HepG2 (cell line): ENCODE data around the gene SFT2D1. TPM values are rescaled to one million over a fixed set of nuclear protein-coding genes. Genes with fewer than 3 reads are reported as not detected.
A peak's percentile ranks its signal among the peaks of the same experiment; 100 is the strongest.

Source experiments
- CREB1 ChIP-seq, 2 experiments: fragments of 450-650 bp in 1 of 2; IDR thresholded peaks; 2 replicates each; pipeline ENCODE4 v1.6.1; 2016 to 2017; ENCODE audit warnings: control low read depth in 1 of 2, mild to moderate bottlenecking in 1 of 2, missing compliant biosample characterization in 1 of 2, missing genetic modification characterization in 1 of 2
- KDM6A ChIP-seq: IDR thresholded peaks from 2 replicates; pipeline ENCODE4 v1.6.1; 2016; ENCODE audit warnings: low read depth
- NFIC ChIP-seq: IDR thresholded peaks from 2 replicates; pipeline ENCODE4 v1.6.1; 2012; ENCODE audit warnings: mild to moderate bottlenecking, low read length, inconsistent platforms
- NR2F1 ChIP-seq, 2 experiments: fragments of 450-650 bp in 1 of 2; formaldehyde crosslinking in 1 of 2; IDR thresholded peaks; 2 replicates each; pipeline versions ENCODE4 v1.5.0 to v1.6.1; 2016 to 2020; ENCODE audit warnings: mild to moderate bottlenecking in 1 of 2, missing compliant biosample characterization in 1 of 2, missing genetic modification reagents in 1 of 2, moderate library complexity in 1 of 2
- SAP130 ChIP-seq: IDR thresholded peaks from 2 replicates; pipeline ENCODE4 v1.6.1; 2016; ENCODE audit warnings: low read depth
- SOX5 ChIP-seq: IDR thresholded peaks from 2 replicates; pipeline ENCODE4 v1.6.1; 2016; ENCODE audit warnings: borderline replicate concordance
- ZNF20 ChIP-seq: sonication (generic); formaldehyde crosslinking; IDR thresholded peaks from 2 replicates; pipeline ENCODE4 v1.4.0; 2020; ENCODE audit warnings: mild to moderate bottlenecking, moderate library complexity, missing genetic modification reagents
- polyA plus RNA-seq, 8 experiments: library from polyadenylated mRNA; depleted of rRNA in 3 of 8; stranded (reverse) in 7 of 8; unstranded in 1 of 8; fragments of >200 nt; fragmentation: Illumina TruSeq in 4 of 8; extraction: Trizol in 4 of 8; gene quantifications; 2 replicates each; pipeline versions ENCODE4 v1.2.1 to v1.2.3, GENCODE V29; 2011 to 2016; ENCODE audit warnings: low read depth in 4 of 8, missing spikeins in 1 of 8, mixed read lengths in 1 of 8; ENCODE audit not compliant: insufficient read depth in 1 of 8
- total RNA-seq, 5 experiments: library from RNA; depleted of rRNA; stranded (reverse); fragments of >200 nt; fragmentation: Illumina TruSeq; extraction: Trizol; gene quantifications; 2 replicates each; pipeline ENCODE4 v1.2.3, GENCODE V29; 2016; ENCODE audit warnings: low read depth in 1 of 5
- TF ChIP-seq, protein P1 (sequence below): sonication (generic); formaldehyde crosslinking; IDR thresholded peaks from 2 replicates; pipeline ENCODE4 v1.4.0; 2020; ENCODE audit warnings: missing genetic modification reagents
- TF ChIP-seq, protein P2 (sequence below): sonication (generic); formaldehyde crosslinking; IDR thresholded peaks from 2 replicates; pipeline ENCODE4 v1.5.1; 2020; ENCODE audit warnings: mild to moderate bottlenecking, missing genetic modification reagents, moderate library complexity
- TF ChIP-seq, protein P3 (sequence below): sonication (generic); formaldehyde crosslinking; IDR thresholded peaks from 2 replicates; pipeline ENCODE4 v1.8.0; 2022; ENCODE audit warnings: mild to moderate bottlenecking, missing genetic modification reagents
- TF ChIP-seq, protein P4 (sequence below): IDR thresholded peaks from 2 replicates; pipeline ENCODE4 v1.6.1; 2016; ENCODE audit warnings: missing genetic modification reagents, missing compliant biosample characterization
- TF ChIP-seq, protein P5 (sequence below): sonication (generic); formaldehyde crosslinking; conservative IDR thresholded peaks from 2 replicates; pipeline ENCODE4 v1.4.0; 2020; ENCODE audit warnings: mild to moderate bottlenecking, missing genetic modification reagents, moderate library complexity
- TF ChIP-seq, protein P6 (sequence below): sonication (generic); formaldehyde crosslinking; IDR thresholded peaks from 2 replicates; pipeline ENCODE4 v1.5.0; 2020; ENCODE audit warnings: missing genetic modification reagents
- TF ChIP-seq, protein P7 (sequence below): sonication (generic); formaldehyde crosslinking; IDR thresholded peaks from 2 replicates; pipeline ENCODE4 v1.8.0; 2022; ENCODE audit warnings: missing genetic modification reagents, mild to moderate bottlenecking, moderate library complexity, borderline replicate concordance

The SFT2D1 gene
- total and polyA plus RNA-seq, 2 of the 13 experiments (the other 11 are each of a cell fraction or from before 2014, with no cell fraction given) = 115 to 147 TPM

DNA sequence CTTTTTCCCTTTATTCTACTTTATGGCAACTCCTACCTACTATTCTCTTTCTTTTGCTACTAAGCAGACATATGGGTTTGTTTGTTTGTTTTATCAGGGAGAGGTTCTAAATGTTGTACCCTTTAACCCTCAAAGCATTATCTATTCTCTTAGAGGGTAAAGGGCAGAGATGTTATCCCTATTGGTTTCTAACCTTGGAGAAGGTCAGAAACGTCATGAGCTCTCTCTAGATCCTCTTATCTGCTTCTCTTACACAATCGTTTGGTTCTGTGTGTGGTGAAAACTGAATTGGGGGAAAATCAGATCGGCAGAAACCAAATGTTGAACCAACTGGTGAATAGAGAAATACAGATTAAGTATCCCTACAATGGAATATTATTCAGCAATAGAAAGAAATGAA lies 46.8 kb upstream of the SFT2D1 start (continued):
- TF ChIP-seq, protein P1, sequence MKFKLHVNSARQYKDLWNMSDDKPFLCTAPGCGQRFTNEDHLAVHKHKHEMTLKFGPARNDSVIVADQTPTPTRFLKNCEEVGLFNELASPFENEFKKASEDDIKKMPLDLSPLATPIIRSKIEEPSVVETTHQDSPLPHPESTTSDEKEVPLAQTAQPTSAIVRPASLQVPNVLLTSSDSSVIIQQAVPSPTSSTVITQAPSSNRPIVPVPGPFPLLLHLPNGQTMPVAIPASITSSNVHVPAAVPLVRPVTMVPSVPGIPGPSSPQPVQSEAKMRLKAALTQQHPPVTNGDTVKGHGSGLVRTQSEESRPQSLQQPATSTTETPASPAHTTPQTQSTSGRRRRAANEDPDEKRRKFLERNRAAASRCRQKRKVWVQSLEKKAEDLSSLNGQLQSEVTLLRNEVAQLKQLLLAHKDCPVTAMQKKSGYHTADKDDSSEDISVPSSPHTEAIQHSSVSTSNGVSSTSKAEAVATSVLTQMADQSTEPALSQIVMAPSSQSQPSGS = peak; percentile 29; the same call in 1 of the 2 replicates
- TF ChIP-seq KDM6A (CRISPR knock-in tag) = peak; percentile 59; the same call in 1 of the 2 replicates
- peak; percentile 31; the same call in 1 of the 2 replicates for TF ChIP-seq CREB1 (IDR thresholded peaks at IDR 0.05)
- TF ChIP-seq CREB1 (CRISPR knock-in tag; IDR thresholded peaks at IDR 0.05) = peak; percentile 80
- peak; percentile 75 for TF ChIP-seq NFIC
- TF ChIP-seq, protein P2, sequence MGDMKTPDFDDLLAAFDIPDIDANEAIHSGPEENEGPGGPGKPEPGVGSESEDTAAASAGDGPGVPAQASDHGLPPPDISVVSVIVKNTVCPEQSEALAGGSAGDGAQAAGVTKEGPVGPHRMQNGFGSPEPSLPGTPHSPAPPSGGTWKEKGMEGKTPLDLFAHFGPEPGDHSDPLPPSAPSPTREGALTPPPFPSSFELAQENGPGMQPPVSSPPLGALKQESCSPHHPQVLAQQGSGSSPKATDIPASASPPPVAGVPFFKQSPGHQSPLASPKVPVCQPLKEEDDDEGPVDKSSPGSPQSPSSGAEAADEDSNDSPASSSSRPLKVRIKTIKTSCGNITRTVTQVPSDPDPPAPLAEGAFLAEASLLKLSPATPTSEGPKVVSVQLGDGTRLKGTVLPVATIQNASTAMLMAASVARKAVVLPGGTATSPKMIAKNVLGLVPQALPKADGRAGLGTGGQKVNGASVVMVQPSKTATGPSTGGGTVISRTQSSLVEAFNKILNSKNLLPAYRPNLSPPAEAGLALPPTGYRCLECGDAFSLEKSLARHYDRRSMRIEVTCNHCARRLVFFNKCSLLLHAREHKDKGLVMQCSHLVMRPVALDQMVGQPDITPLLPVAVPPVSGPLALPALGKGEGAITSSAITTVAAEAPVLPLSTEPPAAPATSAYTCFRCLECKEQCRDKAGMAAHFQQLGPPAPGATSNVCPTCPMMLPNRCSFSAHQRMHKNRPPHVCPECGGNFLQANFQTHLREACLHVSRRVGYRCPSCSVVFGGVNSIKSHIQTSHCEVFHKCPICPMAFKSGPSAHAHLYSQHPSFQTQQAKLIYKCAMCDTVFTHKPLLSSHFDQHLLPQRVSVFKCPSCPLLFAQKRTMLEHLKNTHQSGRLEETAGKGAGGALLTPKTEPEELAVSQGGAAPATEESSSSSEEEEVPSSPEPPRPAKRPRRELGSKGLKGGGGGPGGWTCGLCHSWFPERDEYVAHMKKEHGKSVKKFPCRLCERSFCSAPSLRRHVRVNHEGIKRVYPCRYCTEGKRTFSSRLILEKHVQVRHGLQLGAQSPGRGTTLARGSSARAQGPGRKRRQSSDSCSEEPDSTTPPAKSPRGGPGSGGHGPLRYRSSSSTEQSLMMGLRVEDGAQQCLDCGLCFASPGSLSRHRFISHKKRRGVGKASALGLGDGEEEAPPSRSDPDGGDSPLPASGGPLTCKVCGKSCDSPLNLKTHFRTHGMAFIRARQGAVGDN (CRISPR knock-in tag) = no peak
- TF ChIP-seq ZNF20 = no peak
- peak; percentile 79 for TF ChIP-seq SOX5 (CRISPR knock-in tag)
- TF ChIP-seq, protein P3, sequence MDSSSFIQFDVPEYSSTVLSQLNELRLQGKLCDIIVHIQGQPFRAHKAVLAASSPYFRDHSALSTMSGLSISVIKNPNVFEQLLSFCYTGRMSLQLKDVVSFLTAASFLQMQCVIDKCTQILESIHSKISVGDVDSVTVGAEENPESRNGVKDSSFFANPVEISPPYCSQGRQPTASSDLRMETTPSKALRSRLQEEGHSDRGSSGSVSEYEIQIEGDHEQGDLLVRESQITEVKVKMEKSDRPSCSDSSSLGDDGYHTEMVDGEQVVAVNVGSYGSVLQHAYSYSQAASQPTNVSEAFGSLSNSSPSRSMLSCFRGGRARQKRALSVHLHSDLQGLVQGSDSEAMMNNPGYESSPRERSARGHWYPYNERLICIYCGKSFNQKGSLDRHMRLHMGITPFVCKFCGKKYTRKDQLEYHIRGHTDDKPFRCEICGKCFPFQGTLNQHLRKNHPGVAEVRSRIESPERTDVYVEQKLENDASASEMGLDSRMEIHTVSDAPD (CRISPR knock-in tag) = peak; percentile 86
- TF ChIP-seq, protein P4, sequence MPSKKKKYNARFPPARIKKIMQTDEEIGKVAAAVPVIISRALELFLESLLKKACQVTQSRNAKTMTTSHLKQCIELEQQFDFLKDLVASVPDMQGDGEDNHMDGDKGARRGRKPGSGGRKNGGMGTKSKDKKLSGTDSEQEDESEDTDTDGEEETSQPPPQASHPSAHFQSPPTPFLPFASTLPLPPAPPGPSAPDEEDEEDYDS (CRISPR knock-in tag) = peak; percentile 24; the same call in 1 of the 2 replicates
- peak; percentile 47 to 60; a peak in 2 of 4 replicates for TF ChIP-seq NR2F1 (CRISPR knock-in tag; IDR thresholded peaks at IDR 0.05)
- TF ChIP-seq, protein P5, sequence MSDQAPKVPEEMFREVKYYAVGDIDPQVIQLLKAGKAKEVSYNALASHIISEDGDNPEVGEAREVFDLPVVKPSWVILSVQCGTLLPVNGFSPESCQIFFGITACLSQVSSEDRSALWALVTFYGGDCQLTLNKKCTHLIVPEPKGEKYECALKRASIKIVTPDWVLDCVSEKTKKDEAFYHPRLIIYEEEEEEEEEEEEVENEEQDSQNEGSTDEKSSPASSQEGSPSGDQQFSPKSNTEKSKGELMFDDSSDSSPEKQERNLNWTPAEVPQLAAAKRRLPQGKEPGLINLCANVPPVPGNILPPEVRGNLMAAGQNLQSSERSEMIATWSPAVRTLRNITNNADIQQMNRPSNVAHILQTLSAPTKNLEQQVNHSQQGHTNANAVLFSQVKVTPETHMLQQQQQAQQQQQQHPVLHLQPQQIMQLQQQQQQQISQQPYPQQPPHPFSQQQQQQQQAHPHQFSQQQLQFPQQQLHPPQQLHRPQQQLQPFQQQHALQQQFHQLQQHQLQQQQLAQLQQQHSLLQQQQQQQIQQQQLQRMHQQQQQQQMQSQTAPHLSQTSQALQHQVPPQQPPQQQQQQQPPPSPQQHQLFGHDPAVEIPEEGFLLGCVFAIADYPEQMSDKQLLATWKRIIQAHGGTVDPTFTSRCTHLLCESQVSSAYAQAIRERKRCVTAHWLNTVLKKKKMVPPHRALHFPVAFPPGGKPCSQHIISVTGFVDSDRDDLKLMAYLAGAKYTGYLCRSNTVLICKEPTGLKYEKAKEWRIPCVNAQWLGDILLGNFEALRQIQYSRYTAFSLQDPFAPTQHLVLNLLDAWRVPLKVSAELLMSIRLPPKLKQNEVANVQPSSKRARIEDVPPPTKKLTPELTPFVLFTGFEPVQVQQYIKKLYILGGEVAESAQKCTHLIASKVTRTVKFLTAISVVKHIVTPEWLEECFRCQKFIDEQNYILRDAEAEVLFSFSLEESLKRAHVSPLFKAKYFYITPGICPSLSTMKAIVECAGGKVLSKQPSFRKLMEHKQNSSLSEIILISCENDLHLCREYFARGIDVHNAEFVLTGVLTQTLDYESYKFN (CRISPR knock-in tag) = peak; percentile 87
- TF ChIP-seq, protein P6, sequence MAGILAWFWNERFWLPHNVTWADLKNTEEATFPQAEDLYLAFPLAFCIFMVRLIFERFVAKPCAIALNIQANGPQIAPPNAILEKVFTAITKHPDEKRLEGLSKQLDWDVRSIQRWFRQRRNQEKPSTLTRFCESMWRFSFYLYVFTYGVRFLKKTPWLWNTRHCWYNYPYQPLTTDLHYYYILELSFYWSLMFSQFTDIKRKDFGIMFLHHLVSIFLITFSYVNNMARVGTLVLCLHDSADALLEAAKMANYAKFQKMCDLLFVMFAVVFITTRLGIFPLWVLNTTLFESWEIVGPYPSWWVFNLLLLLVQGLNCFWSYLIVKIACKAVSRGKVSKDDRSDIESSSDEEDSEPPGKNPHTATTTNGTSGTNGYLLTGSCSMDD (CRISPR knock-in tag) = no peak
- peak; percentile 67 for TF ChIP-seq SAP130
- TF ChIP-seq, protein P7, sequence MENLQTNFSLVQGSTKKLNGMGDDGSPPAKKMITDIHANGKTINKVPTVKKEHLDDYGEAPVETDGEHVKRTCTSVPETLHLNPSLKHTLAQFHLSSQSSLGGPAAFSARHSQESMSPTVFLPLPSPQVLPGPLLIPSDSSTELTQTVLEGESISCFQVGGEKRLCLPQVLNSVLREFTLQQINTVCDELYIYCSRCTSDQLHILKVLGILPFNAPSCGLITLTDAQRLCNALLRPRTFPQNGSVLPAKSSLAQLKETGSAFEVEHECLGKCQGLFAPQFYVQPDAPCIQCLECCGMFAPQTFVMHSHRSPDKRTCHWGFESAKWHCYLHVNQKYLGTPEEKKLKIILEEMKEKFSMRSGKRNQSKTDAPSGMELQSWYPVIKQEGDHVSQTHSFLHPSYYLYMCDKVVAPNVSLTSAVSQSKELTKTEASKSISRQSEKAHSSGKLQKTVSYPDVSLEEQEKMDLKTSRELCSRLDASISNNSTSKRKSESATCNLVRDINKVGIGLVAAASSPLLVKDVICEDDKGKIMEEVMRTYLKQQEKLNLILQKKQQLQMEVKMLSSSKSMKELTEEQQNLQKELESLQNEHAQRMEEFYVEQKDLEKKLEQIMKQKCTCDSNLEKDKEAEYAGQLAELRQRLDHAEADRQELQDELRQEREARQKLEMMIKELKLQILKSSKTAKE (CRISPR knock-in tag) = peak; percentile 41; the same call in 1 of the 2 replicates
